HG03565 (cell line): Measurements from ENCODE around the gene LDAF1.
"Not testable (repeated sequence)": the region's sequence is repeated elsewhere in the genome, so short reads cannot be mapped to it uniquely, and the experiment has no call there.

ENCODE experiments used
- ATAC-seq: cut with Tn5 transposase; IDR thresholded peaks from one replicate; pipeline ENCODE4 v1.9.1; 2021; ENCODE audit warnings: mild to moderate bottlenecking, moderate library complexity; ENCODE audit not compliant: unreplicated experiment

Gene LDAF1

DNA sequence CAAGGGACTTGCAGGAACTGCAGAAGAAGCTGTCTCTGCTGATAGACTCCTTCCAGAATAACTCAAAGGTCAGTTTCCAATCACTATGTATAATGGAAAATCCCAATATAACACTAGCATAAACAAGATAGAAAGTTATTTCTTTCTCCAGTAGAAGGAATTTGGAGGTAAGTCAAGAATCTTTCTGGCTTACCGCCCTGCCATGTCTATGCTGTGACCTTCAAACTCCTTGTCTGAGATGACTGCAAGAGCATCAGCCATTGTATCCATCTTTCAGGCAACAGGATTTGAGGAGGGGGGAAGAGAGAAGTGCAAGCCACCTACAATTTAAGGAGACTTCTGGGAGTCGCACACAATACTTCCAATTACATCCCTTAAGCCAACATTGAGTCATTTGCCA is 2.7 kb downstream of the LDAF1 start:
- ATAC-seq = no peak

- no peak for ATAC-seq
These were observed 4.2 kb downstream of the LDAF1 start for GRCh38 chr16:21162661-21163151.

GRCh38 chr16:21163576-21163975 is 5.1 kb downstream of the LDAF1 start:
- ATAC-seq = no peak

DNA sequence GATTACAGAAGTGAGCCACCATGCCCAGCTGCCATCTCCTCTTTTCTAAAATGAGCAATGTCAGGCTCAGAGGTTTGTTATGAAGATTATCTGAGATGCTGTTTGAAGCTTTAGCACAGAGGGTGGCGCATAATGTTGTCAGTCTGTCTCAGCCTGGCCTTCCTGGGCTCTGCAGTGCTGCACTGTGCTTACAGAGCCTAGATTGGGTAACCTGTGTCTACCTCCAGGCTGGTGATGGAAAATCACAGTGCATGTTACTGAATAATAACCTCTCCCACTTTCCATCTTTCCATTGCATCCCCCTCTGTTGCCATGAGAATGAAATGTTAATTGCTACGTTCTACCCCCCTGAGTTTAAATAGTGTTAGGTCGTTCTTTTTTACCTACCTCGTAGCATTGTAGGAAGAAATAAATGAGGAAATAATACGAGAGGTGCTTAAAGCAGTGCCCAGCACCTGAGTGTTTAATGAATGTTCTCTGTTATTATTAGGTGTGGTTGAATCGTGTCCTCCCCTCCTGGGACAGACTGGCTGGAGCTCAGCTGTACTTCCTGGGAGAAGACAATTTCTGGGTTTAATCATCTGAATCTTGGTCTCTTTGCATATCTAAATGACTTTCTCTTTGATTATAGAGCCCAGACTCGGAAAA is 6.2 kb downstream of the LDAF1 start:
- ATAC-seq = no peak

DNA sequence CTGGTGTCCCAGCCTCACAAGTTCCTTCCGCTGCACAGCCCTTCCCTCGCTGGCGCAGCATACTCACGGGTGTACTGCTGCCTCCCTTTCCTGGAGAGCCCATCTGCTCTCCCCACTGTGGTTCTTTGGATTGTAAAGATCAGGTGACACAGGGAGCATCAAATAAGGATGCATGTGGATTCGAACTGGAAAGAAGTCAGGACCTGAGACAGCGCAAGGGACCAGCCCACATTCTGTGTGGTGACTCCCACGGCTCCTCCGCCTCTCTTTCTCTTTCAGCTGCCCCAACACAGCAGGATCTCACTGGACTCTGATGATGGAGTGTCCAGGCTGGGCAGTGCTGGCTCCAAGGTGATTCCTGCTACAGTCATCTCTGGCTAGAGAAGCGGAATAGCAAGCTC is 8.1 kb downstream of the LDAF1 start:
- ATAC-seq = no peak

GRCh38 chr16:21167360-21167759 is 8.9 kb downstream of the LDAF1 start:
- no peak for ATAC-seq

DNA sequence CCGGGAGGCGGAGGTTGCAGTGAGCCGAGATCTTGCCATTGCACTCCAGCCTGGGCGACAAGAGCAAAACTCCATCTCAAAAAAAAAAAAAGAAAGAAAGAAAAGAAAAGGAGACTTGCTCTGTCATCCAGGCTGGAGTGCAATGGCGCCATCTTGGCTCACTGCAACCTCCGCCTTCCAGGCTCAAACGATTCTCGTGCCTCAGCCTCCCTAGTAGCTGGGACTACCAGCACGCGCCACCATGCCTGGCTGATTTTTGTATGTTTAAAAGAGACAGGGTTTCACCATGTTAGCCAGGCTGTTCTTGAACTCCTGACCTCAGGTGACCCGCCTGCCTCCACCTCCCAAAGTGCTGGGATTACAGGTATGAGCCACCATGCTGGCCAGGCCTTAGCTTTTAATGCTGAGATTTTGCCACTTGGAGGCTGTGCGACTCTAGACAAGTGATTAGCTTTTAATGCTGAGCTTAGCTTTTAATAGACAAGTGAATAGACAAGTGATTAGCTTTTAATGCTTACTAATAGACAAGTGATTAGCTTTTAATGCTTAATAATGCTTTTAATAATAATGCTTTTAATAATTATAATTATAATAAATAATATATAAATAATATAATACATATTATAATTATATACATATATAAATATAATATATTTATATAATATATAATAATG is 9.6 kb downstream of the LDAF1 start:
- no peak for ATAC-seq

- ATAC-seq = no peak
These were observed 10.9 kb downstream of the LDAF1 start for GRCh38 chr16:21169249-21169981.

DNA sequence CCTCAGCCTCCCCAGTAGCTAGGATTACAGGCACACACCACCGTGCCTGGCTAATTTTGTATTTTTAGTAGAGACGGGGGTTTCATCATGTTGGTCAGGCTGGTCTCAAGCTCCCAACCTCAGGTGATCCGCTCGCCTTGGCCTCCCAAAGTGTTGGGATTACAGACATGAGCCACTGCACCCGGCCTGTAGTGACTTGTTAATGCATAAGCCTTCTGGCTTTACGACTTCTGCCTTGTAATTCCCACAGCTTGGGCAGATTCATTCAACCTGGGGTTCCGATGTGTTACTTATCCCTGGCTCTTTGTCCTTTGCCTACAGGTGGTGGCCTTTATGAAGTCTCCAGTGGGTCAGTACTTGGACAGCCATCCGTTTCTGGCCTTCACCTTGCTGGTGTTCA is 11.6 kb downstream of the LDAF1 start:
- not testable (repeated sequence) for ATAC-seq

DNA sequence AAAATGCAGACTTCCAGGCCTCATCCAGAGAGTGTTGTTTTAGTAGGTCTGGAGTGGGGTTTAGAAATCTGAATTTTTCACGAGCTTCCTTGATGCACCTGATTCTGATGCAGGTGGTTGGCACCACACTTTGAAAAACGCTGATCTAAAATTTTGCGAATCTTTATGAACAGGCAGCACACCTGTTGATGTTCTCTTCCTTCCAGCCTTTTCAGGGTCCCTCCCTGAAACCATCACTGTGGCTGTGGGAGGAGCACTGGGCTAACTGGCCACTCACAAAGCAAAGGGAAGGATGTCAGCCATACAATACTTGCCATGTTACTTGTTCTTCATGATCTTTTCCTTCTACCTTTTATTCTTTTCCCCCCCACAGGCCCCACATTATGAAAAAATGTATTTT is 14.2 kb downstream of the LDAF1 start:
- ATAC-seq = no peak

- no peak for ATAC-seq
These were observed 16.9 kb downstream of the LDAF1 start for GRCh38 chr16:21175397-21175796.

GRCh38 chr16:21179126-21179982 is 20.9 kb downstream of the LDAF1 start:
- no peak for ATAC-seq

DNA sequence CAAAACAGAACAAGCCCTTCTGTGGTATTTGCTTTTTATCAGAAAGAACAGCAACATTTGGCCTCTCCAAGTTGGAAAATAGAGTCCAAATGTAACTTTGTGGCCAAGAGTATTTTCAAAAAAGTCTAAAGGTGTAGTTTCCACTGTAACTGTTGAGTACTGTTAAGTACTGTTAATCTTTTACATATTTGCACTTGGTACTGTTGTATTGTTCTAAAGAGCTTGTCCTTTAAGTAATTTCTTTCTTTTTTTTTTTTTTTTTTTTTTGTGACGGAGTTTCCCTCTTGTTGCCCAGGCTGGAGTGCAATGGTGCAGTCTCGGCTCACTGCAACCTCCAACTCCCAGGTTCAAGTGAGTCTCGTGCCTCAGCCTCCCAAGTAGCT is 21.5 kb downstream of the LDAF1 start:
- ATAC-seq = no peak

DNA sequence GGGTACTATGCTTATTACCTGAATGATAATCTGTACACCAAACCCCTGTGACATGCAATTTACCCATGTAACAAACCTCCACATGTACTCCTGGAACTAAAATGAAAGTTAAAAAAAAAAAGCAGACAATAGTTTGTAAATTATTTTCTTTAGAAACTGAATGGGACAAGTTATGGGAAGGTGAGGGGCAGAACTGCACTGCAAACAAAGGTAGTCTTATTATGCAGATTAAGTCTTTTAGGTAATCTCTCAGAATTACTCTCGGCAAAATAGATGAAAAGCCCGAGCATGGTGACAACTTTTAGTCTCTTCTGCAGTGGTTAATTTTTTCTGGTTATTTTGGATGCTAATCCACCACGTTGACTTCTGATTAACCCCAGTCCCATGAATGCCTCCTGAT is 25.5 kb downstream of the LDAF1 start:
- ATAC-seq = no peak

- no peak for ATAC-seq
These were observed 26.4 kb downstream of the LDAF1 start for GRCh38 chr16:21184834-21185233.

GRCh38 chr16:21185659-21186325 is 27.3 kb downstream of the LDAF1 start:
- no peak for ATAC-seq

GRCh38 chr16:21186326-21186691 is 27.8 kb downstream of the LDAF1 start:
- no peak for ATAC-seq

DNA sequence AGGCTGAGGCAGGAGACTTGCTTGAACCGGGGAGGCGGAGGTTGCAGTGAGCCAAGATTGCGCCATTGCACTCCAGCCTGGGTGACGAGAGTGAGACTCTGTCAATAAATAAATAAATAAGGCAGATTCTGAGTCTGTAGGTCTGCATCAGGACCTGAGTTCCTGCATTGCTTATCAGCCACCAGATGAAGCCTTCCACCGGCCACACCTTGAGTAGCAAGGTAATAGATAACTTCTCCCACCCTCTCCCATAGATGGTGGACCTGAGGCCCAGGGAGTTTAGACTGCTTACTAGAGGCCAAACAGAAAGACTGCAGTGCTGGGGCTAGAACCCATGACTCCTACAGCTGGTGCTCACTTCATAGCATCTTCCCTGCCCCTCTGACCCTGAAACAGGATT is 30.8 kb downstream of the LDAF1 start:
- no peak for ATAC-seq

- ATAC-seq = no peak
These were observed 31.5 kb downstream of the LDAF1 start for GRCh38 chr16:21190013-21190412.

GRCh38 chr16:21190599-21190998 is 32.1 kb downstream of the LDAF1 start:
- ATAC-seq = no peak

- no peak for ATAC-seq
These were observed 34.5 kb downstream of the LDAF1 start for GRCh38 chr16:21192991-21193390.
